ENCODE measurements around the gene TRAPPC12. TPM values are rescaled to one million over a fixed set of nuclear protein-coding genes. Genes with fewer than 3 reads are reported as not detected.

The TRAPPC12 gene
- polyA plus RNA-seq, 1 donor from 2014 or later = 76.2 TPM

DNA sequence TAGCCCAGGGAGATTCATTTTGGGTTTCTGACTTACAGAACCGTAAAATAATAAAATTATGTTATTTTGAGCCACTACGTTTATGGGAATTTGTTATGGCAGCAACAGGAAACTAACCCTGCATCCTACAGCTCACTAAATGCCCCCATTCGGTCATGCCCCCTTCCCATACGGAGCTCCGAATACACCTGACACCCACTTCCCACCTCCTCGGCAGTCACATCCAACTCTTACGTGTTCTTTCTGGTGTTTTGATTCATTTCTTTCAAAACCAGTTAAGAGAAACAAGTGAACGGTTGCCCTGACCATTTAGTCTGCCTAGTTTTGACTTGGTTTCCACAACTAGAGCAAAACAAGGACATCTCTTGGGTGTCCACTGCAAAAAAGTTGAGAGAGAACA is 21.6 kb upstream of the TRAPPC12 start:
- H3K79me2 ChIP-seq (replicated peaks; ENCODE audit: insufficient read depth, low read length) = no peaks in the 10 kb centered on the region
- no peak overlapping the region for H3K9ac ChIP-seq (ENCODE audit: low read length)

DNA sequence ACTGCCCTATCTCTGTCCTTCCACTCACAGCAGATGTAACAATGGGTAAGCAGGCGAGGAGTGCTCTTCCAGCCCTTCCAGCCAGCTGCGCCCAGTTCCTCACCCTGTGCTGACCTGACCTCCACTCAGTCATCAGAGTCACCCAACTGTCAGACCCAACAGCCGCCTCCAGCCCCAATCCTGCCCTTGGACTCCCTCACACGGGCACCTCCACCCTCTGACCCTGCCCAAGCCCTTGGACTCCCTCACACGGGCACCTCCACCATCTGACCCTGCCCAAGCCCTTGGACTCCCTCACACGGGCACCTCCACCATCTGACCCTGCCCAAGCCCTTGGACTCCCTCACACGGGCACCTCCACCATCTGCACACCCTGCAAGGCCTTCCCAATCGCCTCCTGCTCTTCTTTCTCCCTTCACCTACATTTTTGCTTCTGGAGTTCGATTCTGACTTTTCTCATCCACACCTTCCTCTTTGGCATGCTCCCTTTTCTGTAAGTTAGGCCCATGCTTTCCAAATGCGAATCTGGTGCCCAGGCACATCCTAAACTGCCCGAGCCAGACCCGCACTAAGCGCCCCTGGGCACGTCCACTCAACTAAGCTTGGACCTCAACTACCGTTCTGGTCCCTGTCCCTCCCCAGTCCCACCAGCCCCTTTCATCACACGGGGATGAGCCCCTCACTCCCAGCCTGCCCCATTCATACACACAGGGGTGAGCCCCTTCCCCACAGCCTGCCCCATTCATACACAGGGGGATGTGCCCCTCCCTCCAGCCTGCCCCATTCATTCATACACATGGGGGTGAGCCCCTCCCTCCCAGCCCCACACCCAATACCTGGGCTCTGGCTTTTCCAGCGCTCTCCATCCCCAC is 17.7 kb upstream of the TRAPPC12 start:
- H3K79me2 ChIP-seq (replicated peaks; ENCODE audit: insufficient read depth, low read length) = peaks cover 15% of the 10 kb centered on the region
- no peak for TF ChIP-seq POLR2AphosphoS5 (IDR thresholded peaks at IDR 0.05)
- TF ChIP-seq EZH2 (IDR thresholded peaks at IDR 0.05; ENCODE audit: borderline replicate concordance, insufficient read depth, low read length, poor library complexity, severe bottlenecking) = no peak
- TF ChIP-seq, protein P1, sequence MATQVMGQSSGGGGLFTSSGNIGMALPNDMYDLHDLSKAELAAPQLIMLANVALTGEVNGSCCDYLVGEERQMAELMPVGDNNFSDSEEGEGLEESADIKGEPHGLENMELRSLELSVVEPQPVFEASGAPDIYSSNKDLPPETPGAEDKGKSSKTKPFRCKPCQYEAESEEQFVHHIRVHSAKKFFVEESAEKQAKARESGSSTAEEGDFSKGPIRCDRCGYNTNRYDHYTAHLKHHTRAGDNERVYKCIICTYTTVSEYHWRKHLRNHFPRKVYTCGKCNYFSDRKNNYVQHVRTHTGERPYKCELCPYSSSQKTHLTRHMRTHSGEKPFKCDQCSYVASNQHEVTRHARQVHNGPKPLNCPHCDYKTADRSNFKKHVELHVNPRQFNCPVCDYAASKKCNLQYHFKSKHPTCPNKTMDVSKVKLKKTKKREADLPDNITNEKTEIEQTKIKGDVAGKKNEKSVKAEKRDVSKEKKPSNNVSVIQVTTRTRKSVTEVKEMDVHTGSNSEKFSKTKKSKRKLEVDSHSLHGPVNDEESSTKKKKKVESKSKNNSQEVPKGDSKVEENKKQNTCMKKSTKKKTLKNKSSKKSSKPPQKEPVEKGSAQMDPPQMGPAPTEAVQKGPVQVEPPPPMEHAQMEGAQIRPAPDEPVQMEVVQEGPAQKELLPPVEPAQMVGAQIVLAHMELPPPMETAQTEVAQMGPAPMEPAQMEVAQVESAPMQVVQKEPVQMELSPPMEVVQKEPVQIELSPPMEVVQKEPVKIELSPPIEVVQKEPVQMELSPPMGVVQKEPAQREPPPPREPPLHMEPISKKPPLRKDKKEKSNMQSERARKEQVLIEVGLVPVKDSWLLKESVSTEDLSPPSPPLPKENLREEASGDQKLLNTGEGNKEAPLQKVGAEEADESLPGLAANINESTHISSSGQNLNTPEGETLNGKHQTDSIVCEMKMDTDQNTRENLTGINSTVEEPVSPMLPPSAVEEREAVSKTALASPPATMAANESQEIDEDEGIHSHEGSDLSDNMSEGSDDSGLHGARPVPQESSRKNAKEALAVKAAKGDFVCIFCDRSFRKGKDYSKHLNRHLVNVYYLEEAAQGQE (IDR thresholded peaks at IDR 0.05; ENCODE audit: borderline replicate concordance) = no peak
- TF ChIP-seq EP300 (conservative IDR thresholded peaks at IDR 0.05; ENCODE audit: poor library complexity, severe bottlenecking) = no peak
- no peak for TF ChIP-seq RAD21 (conservative IDR thresholded peaks at IDR 0.05)
- TF ChIP-seq SMC3 (conservative IDR thresholded peaks at IDR 0.05; ENCODE audit: poor library complexity) = no peak
- no peak for TF ChIP-seq TAF1 (IDR thresholded peaks at IDR 0.05; ENCODE audit: low read depth)
- TF ChIP-seq MXI1 (conservative IDR thresholded peaks at IDR 0.05; ENCODE audit: poor library complexity, severe bottlenecking) = no peak
- TF ChIP-seq, protein P2, sequence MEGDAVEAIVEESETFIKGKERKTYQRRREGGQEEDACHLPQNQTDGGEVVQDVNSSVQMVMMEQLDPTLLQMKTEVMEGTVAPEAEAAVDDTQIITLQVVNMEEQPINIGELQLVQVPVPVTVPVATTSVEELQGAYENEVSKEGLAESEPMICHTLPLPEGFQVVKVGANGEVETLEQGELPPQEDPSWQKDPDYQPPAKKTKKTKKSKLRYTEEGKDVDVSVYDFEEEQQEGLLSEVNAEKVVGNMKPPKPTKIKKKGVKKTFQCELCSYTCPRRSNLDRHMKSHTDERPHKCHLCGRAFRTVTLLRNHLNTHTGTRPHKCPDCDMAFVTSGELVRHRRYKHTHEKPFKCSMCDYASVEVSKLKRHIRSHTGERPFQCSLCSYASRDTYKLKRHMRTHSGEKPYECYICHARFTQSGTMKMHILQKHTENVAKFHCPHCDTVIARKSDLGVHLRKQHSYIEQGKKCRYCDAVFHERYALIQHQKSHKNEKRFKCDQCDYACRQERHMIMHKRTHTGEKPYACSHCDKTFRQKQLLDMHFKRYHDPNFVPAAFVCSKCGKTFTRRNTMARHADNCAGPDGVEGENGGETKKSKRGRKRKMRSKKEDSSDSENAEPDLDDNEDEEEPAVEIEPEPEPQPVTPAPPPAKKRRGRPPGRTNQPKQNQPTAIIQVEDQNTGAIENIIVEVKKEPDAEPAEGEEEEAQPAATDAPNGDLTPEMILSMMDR (IDR thresholded peaks at IDR 0.05; ENCODE audit: poor library complexity, severe bottlenecking) = no peak

More for the DNA sequence above, 21.6 kb upstream of the TRAPPC12 start:
- Histone ChIP-seq H3K36me3 (ENCODE audit: insufficient read depth, low read length) (no peaks in the 10 kb centered on the region), H2AFZ (ENCODE audit: low read depth, low read length) (no peak overlapping the region), H3K9me2 (ENCODE audit: insufficient read depth, low read length) (no peaks in the 10 kb centered on the region), H3K27ac (ENCODE audit: low read length) (no peak overlapping the region), H3F3A (ENCODE audit: insufficient read depth, low read length, poor library complexity, severe bottlenecking) (no peaks in the 10 kb centered on the region), H3K9me3 (ENCODE audit: low read length) (no peaks in the 10 kb centered on the region), H4K20me1 (ENCODE audit: insufficient read depth) (no peaks in the 10 kb centered on the region), H3K4me3 (ENCODE audit: low read length) (no peak overlapping the region), H3K4me2 (ENCODE audit: low read length) (no peak overlapping the region), H3K27me3 (ENCODE audit: insufficient read depth, low read depth, low read length) (no peaks in the 10 kb centered on the region)
- TF ChIP-seq, protein P2 (IDR thresholded peaks at IDR 0.05; ENCODE audit: poor library complexity, severe bottlenecking) = no peak
- TF ChIP-seq, protein P1 (IDR thresholded peaks at IDR 0.05; ENCODE audit: borderline replicate concordance) = no peak
- TF ChIP-seq EZH2 (IDR thresholded peaks at IDR 0.05; ENCODE audit: borderline replicate concordance, insufficient read depth, low read length, poor library complexity, severe bottlenecking) (no peak), EP300 (conservative IDR thresholded peaks at IDR 0.05; ENCODE audit: poor library complexity, severe bottlenecking) (no peak), SMC3 (conservative IDR thresholded peaks at IDR 0.05; ENCODE audit: poor library complexity) (no peak), POLR2AphosphoS5 (IDR thresholded peaks at IDR 0.05) (no peak), MXI1 (conservative IDR thresholded peaks at IDR 0.05; ENCODE audit: poor library complexity, severe bottlenecking) (no peak), TAF1 (IDR thresholded peaks at IDR 0.05; ENCODE audit: low read depth) (no peak), RAD21 (conservative IDR thresholded peaks at IDR 0.05) (no peak)

More for the DNA sequence above, 17.7 kb upstream of the TRAPPC12 start:
- Histone ChIP-seq H3K4me2 (ENCODE audit: low read length) (no peak overlapping the region), H3F3A (ENCODE audit: insufficient read depth, low read length, poor library complexity, severe bottlenecking) (no peaks in the 10 kb centered on the region), H3K27ac (ENCODE audit: low read length) (no peak overlapping the region), H3K9me2 (ENCODE audit: insufficient read depth, low read length) (no peaks in the 10 kb centered on the region), H3K36me3 (ENCODE audit: insufficient read depth, low read length) (no peaks in the 10 kb centered on the region), H3K9ac (ENCODE audit: low read length) (no peak overlapping the region), H3K4me3 (ENCODE audit: low read length) (no peak overlapping the region), H2AFZ (ENCODE audit: low read depth, low read length) (no peak overlapping the region), H3K27me3 (ENCODE audit: insufficient read depth, low read depth, low read length) (no peaks in the 10 kb centered on the region), H4K20me1 (ENCODE audit: insufficient read depth) (no peaks in the 10 kb centered on the region), H3K9me3 (ENCODE audit: low read length) (no peaks in the 10 kb centered on the region)
